Activated CD4-positive, alpha-beta T cell treated with anti-CD3 and anti-CD28 coated beads for 48 hours (primary cell): ENCODE measurements around the gene RCBTB2.
"Not testable (repeated sequence)": the region's sequence is repeated elsewhere in the genome, so short reads cannot be mapped to it uniquely, and the experiment has no call there.

Experiments
- DNase-seq: peaks from one replicate; pipeline ENCODE4 v3.0.0-alpha.2; 2020

The RCBTB2 gene

GRCh38 chr13:48532506-48533499, at the start of gene RCBTB2:
Gene RCBTB2, minus strand, starts transcription at chr13:48533080. Its CDS starts 11,141 bp downstream, at chr13:48521939.
- DNase-seq, result peak; percentile 99

- DNase-seq, result no peak
Observed at GRCh38 chr13:48582084-48582483, 49.2 kb upstream of the RCBTB2 start.

GRCh38 chr13:48580896-48581295, 48.0 kb upstream of the RCBTB2 start:
- no peak for DNase-seq

- peak; percentile 76 for DNase-seq
Observed at GRCh38 chr13:48580185-48580803, 47.4 kb upstream of the RCBTB2 start.

- not testable (repeated sequence) for DNase-seq
Observed at GRCh38 chr13:48579919-48580180, 47.0 kb upstream of the RCBTB2 start.

- DNase-seq, result no peak
Observed at GRCh38 chr13:48579165-48579918, 46.5 kb upstream of the RCBTB2 start.

GRCh38 chr13:48578516-48579164, 45.8 kb upstream of the RCBTB2 start:
- no peak for DNase-seq

GRCh38 chr13:48576448-48577010, 43.6 kb upstream of the RCBTB2 start:
- DNase-seq, result no peak

- no peak for DNase-seq
Observed at GRCh38 chr13:48575031-48575430, 42.2 kb upstream of the RCBTB2 start.

- no peak for DNase-seq
Observed at GRCh38 chr13:48574041-48574796, 41.3 kb upstream of the RCBTB2 start.

- DNase-seq, result no peak
Observed at GRCh38 chr13:48573213-48574007, 40.5 kb upstream of the RCBTB2 start.

- no peak for DNase-seq
Observed at GRCh38 chr13:48571126-48571913, 38.4 kb upstream of the RCBTB2 start.

- no peak for DNase-seq
Observed at GRCh38 chr13:48570216-48570828, 37.4 kb upstream of the RCBTB2 start.

- no peak for DNase-seq
Observed at GRCh38 chr13:48569104-48569666, 36.3 kb upstream of the RCBTB2 start.

GRCh38 chr13:48568370-48569103, 35.7 kb upstream of the RCBTB2 start:
- no peak for DNase-seq

- DNase-seq, result no peak
Observed at GRCh38 chr13:48567515-48568369, 34.9 kb upstream of the RCBTB2 start.

GRCh38 chr13:48564056-48564455, 31.2 kb upstream of the RCBTB2 start:
- DNase-seq, result no peak

- DNase-seq, result no peak
Observed at GRCh38 chr13:48563626-48564025, 30.7 kb upstream of the RCBTB2 start.
